Nephron progenitor cell (in vitro differentiated cells): ENCODE data around the gene ELMO1.

Experiments used
- DNase-seq: peaks from one replicate; pipeline ENCODE4 v3.0.0; 2021
- H3K27ac Mint-ChIP-seq: 2 replicates; pipeline ENCODE4 v1.8.0; 2021; ENCODE audit warnings: mild to moderate bottlenecking, moderate library complexity, mixed read lengths
- H3K27me3 Mint-ChIP-seq: 2 replicates; pipeline ENCODE4 v1.8.0; 2021; ENCODE audit warnings: mild to moderate bottlenecking, low read depth, mixed read lengths; ENCODE audit not compliant: poor library complexity
- H3K36me3 Mint-ChIP-seq: 2 replicates; pipeline ENCODE4 v1.8.0; 2021; ENCODE audit warnings: low read depth, mixed read lengths
- H3K4me1 Mint-ChIP-seq: 2 replicates; pipeline ENCODE4 v1.8.0; 2021; ENCODE audit warnings: mixed read lengths
- H3K4me3 Mint-ChIP-seq: 2 replicates; pipeline ENCODE4 v1.8.0; 2021; ENCODE audit warnings: mild to moderate bottlenecking, moderate library complexity, mixed read lengths
- H3K9me3 Mint-ChIP-seq: 2 replicates; pipeline ENCODE4 v1.8.0; 2021; ENCODE audit warnings: mild to moderate bottlenecking, moderate library complexity, mixed read lengths
- CTCF ChIP-seq: fragments of 200-600 bp; sonication (generic); IDR thresholded peaks from 2 replicates; pipeline ENCODE4 v1.5.0; 2021; ENCODE audit warnings: antibody characterized with exemption

The ELMO1 gene

DNA sequence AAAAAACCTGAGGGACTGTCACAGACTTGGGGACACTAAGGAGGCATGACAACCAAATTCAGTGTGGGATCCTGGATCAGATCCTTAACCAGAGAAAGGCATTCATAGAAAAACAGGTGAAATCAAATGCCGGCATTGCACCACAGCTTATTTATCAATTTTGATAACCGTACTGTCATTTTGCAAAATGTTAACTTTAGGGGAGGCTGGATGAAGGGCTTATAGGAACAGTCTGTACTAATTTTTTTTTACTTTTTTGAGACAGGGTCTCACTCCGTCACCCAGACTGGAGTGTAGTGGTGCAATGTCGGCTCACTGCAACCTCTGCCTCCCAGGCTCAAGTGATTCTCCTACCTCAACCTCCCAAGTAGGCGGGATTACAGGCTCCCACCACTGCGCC lies 217.1 kb downstream of the ELMO1 start:
- Mint-ChIP-seq H3K9me3 (no peaks in the 10 kb centered on the region), H3K36me3 (no peaks in the 10 kb centered on the region), H3K4me1 (no peaks in the 10 kb centered on the region), H3K27ac (no peak overlapping the region), H3K27me3 (peaks cover 3% of the 10 kb centered on the region), H3K4me3 (no peak overlapping the region)
- DNase-seq: no peak
- TF ChIP-seq CTCF: no peak

DNA sequence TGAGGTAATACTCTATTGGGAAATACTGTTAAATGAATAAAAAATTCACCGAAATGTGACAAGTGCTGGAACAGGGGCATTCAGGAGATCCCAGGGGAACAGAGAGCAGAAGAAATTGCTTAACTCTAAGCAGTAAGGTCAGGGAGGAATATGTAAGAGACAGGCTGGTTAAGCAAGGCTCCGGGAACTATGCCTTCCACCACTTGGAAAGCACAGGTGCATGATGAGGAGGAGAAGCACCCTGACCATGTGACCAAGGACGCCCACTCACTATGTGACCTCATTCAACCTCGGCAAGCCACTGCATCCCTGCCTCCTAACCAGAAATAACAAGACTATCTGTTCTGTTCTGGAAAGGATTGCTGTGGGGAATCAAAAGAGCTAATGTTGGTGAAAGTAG lies 218.4 kb downstream of the ELMO1 start:
- H3K27me3 Mint-ChIP-seq: peaks cover 3% of the 10 kb centered on the region
- no peaks in the 10 kb centered on the region for H3K36me3 Mint-ChIP-seq
- DNase-seq: no peak
- H3K4me1 Mint-ChIP-seq: peaks cover 13% of the 10 kb centered on the region
- H3K4me3 Mint-ChIP-seq: no peak overlapping the region
- TF ChIP-seq CTCF: no peak
- no peak overlapping the region for H3K27ac Mint-ChIP-seq
- H3K9me3 Mint-ChIP-seq: no peaks in the 10 kb centered on the region

DNA sequence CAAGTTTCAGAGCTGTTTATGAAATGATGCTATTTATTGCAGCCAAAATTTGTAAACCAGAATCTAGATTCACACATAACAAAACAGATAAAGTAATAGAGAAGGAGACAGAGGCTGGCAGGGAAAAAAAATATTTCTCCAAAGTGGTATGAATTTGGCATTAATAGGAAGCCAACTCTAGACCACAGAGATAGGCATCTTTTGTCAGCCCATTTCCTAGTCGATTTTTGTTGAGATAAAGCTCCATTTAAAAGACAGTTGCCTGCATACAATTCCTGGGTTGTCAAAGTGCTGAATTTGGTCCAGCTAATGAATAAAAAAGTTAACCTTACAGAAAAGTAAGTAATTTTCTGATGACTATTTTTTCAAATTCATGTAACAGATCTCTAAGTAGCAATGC lies 219.3 kb downstream of the ELMO1 start:
- H3K36me3 Mint-ChIP-seq: no peaks in the 10 kb centered on the region
- DNase-seq: no peak
- H3K4me1 Mint-ChIP-seq: peaks cover 17% of the 10 kb centered on the region
- H3K4me3 Mint-ChIP-seq: no peak overlapping the region
- no peaks in the 10 kb centered on the region for H3K9me3 Mint-ChIP-seq
- H3K27me3 Mint-ChIP-seq: peaks cover 3% of the 10 kb centered on the region
- TF ChIP-seq CTCF: no peak
- no peak overlapping the region for H3K27ac Mint-ChIP-seq

DNA sequence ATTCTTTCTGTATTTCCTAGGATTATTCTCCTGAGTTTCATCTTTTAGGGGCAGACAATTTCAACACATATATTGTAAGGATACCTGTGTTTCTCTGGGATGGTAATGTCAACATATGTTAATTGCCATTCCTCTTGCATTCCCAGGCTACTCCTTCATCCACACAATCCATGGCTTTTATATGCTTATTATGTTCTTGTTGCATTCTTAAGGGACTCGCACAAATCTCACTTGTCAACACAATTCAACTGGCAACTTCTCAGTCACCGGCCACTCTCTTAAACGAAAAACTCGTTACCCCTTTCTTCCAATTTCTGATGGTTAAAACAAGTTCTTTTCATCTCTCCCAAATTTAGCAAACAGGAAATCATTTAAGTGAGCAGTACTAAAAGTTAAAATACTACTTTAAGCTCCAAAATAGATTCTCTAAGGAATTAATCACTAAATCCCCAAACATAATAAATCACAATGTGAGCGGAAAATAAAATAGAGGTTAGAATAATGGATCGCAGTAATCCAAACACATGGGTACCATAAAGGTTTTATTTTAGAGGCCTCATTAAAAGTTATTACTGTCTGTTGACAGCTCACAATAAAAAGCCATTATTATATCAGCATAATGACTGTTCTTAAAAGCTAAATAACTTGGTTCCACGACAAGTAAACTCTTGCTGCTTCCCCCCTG lies 223.2 kb downstream of the ELMO1 start:
- TF ChIP-seq CTCF: no peak
- H3K9me3 Mint-ChIP-seq: no peaks in the 10 kb centered on the region
- H3K36me3 Mint-ChIP-seq: peaks cover 4% of the 10 kb centered on the region
- H3K4me3 Mint-ChIP-seq: no peak overlapping the region
- no peak for DNase-seq
- H3K27me3 Mint-ChIP-seq: peaks cover 3% of the 10 kb centered on the region
- peaks cover 17% of the 10 kb centered on the region for H3K4me1 Mint-ChIP-seq
- H3K27ac Mint-ChIP-seq: no peak overlapping the region

DNA sequence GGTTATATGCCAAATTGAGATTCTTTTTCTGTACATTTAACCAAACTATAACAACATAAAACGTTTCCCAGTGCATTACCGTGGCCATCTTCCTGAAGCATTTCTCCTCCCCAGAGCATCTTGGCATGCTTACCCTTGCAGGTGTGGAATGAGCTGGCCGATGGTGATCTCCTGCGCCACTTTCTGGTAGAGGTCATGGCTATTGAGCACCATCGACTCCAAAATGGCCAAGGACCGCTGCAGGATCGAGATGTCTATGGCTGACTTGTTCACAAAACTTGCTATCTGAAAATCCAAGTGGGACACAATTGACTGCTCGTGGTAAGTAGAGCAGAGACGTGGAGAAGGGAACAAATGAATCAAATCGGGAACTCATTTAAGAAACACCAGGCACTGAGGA lies 223.9 kb downstream of the ELMO1 start:
- Mint-ChIP-seq H3K36me3 (peaks cover 4% of the 10 kb centered on the region), H3K4me1 (peaks cover 17% of the 10 kb centered on the region), H3K4me3 (no peak overlapping the region), H3K27me3 (peaks cover 3% of the 10 kb centered on the region), H3K9me3 (no peaks in the 10 kb centered on the region), H3K27ac (no peak overlapping the region)
- no peak for TF ChIP-seq CTCF
- no peak for DNase-seq

DNA sequence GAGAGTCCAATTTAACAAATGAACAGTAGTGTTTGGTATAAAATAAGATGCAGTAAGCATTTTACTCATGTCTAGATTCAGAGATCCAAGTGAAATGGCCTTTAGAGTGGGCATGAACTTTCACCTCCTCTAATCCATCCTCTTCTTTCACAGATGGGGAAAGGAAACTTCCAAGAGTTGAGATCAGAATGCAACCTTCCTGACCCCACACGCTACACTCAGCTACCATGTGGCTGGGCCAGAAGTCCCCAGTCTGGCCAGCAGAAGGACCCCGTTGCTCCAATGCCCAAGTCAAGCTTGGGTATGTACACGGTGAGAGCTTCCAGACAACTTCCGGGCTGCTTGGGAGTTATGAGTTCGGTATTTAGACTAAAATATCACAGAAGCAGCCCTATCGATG lies 228.0 kb downstream of the ELMO1 start:
- no peak overlapping the region for H3K4me3 Mint-ChIP-seq
- peaks cover 2% of the 10 kb centered on the region for H3K27me3 Mint-ChIP-seq
- no peaks in the 10 kb centered on the region for H3K9me3 Mint-ChIP-seq
- DNase-seq: no peak
- peaks cover 4% of the 10 kb centered on the region for H3K36me3 Mint-ChIP-seq
- no peak overlapping the region for H3K27ac Mint-ChIP-seq
- H3K4me1 Mint-ChIP-seq: peaks cover 28% of the 10 kb centered on the region
- no peak for TF ChIP-seq CTCF
